GM11168 (cell line): ENCODE results near the gene LRGUK.
"Not testable (repeated sequence)": the region's sequence is repeated elsewhere in the genome, so short reads cannot be mapped to it uniquely, and the experiment has no call there.

ENCODE experiments used
- in situ Hi-C: fragments of 300-500 bp; cut with MboI; formaldehyde crosslinking; loops from one replicate; pipeline ENCODE4 v1.12.0; 2022; ENCODE audit warnings: low sequenced_read_pairs; ENCODE audit not compliant: unreplicated experiment

The LRGUK gene

DNA sequence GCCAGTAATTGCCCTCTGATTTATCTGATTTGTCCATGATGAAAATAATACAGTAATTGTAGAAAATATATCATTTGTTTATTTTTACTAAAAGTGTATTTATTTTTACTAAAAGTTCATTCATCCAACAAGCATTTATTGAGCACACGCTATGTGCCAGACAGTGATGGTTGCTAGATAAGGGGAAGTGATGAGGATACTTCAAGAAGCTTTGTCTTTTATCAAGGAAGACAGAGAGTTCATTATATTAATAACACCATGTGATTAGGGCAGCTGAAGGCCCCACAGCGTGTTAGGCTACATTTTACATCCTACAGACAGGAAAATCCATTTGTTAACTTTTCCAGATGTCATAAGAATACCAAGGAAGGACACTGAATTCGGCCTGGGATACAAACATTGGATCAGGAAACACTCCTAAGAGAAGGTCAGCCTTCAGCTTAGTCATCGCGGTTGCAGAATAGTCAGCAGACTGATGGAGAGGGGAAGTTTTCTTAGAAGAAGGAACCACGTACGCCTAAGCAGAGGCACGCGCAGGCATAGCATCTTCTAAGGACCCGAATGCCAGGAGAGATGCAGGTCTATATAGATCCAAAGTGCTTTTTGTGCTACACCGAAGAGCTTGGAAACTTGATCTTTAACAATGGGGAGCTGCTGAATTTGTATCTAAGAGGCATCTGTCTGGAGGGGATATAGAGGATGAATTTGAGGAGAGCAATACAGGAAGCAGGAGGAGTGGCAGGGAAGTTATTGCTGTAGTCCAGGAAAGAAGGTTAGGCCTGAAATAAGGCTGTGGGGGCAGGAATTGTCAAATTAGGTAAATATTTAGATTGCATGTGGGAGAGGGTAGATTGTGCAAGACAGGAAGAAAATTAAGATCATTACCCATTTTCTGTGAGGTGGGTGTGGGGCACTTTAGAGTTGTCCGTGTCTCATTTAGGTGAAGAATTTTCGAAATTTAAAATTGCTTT is 85.7 kb downstream of the LRGUK start:
- in situ Hi-C loops, result no loop called here

- in situ Hi-C loops, result no loop called here
These were observed 93.1 kb downstream of the LRGUK start for GRCh38 chr7:134220236-134220635.

DNA sequence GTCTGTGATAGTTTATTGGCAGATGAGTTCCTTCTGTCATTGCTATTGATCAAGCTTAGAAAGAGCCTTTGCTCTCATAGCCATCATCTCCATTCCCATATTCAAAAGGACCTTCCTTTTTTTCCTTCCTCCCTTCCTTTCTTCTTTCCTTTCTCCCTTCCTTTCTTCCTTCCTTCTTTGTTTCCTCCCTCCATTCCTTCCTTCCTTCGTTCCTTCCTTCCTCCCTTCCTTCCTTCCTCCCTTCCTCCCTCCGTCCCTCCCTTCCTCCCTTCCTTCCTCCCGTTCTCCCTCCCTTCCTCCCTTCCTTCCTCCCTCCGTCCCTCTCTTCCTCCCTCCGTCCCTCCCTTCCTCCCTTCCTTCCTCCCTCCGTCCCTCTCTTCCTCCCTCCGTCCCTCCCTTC is 104.2 kb downstream of the LRGUK start:
- in situ Hi-C loops, result not testable (repeated sequence)

DNA sequence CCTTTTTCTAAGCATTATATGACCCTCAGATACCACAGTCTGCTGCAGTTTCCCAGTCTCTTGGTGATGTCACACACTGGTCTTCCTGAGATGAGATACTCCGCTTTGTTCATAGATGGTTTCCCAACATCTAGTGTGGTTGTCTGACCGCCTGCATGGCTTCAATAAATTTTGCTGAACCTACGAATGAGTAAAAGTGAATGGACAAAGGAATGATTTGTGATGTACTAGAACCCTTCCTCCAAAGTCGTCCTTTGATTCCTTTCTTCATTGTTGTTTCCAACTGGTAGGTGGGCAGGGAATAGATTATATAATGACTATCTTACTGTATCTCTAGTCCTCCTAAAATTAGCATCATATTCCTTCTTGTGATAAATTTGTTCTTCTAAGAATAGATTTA is 107.1 kb downstream of the LRGUK start:
- in situ Hi-C loops, result no loop called here

- in situ Hi-C loops, result no loop called here
These were observed 118.1 kb downstream of the LRGUK start for GRCh38 chr7:134245253-134245652.

DNA sequence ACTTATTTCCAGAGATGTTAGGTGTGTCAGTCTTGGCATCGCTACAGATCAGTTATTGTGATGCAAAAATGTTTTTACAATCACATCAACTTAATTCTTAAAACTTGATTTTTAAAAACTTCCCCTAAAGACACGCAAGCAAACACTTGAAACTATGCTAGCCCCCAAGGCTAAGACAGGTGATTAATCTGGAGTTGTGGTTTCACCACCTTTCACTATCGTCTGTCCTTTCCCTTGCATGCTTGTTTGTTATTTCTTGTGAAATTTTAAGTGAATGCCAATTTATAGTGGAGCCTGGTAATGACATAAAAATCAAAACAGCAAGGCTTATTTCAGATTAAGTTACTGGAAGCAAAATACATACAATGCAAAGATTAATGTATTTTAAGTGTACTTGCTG is 119.2 kb downstream of the LRGUK start:
- in situ Hi-C loops, result no loop called here

GRCh38 chr7:134246761-134247160 is 119.6 kb downstream of the LRGUK start:
- in situ Hi-C loops, result no loop called here

- in situ Hi-C loops, result no loop called here
These were observed 121.1 kb downstream of the LRGUK start for GRCh38 chr7:134248196-134248595.

- in situ Hi-C loops, result no loop called here
These were observed 127.2 kb downstream of the LRGUK start for GRCh38 chr7:134254311-134254710.

GRCh38 chr7:134255814-134256213 is 128.7 kb downstream of the LRGUK start:
- in situ Hi-C loops, result no loop called here

GRCh38 chr7:134262322-134262721 is 135.2 kb downstream of the LRGUK start:
- in situ Hi-C loops, result no loop called here

DNA sequence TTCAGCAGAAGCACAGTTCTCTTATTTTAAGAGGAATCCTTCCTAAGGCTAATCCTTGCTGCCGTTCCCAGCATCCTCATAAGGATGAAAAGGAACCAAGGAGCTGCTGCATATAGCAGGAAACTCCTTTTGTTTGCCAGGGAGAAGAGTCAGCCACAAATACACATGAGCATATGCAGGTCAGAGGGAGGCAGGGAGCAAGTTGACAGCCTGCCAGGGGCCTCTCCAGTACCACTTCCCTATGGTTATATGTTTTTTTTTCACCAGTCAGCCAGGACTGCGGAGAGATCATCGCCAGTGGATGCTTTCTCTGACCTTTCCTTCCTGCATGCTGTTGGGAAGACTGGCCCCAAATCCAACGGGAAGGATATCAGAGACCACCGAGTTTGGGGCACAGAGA is 149.8 kb downstream of the LRGUK start:
- in situ Hi-C loops, result no loop called here

DNA sequence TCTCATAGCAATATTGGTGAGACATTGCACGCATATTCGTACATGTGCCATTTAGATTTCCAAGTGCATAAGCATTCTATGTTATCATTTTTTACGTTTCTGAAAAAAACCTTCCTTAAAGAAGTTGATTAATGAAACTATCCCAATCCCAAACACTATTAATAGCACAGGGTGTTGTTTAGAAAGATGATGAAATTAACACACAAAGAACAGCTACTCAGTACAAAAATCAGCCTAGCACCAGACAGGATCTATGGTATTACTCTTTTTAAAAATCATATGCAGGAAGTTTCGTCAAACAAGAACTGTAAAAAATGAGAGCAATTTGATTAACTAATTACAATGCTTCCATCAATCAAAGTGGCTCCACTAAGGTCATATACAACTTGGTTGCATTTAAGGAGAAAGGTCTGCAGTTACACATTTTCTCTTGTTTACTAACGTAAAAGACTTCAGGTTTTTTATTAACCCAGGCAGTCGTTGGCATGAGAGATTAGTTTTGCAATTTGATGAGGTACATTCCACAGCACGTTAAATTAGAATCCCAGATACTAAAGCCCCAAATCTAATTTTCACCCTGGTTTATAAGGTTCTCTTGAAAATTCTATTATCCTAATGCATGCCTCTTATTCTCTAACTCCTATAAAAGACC is 151.5 kb downstream of the LRGUK start:
- in situ Hi-C loops, result no loop called here

GRCh38 chr7:134279336-134279735 is 152.2 kb downstream of the LRGUK start:
- in situ Hi-C loops, result no loop called here

DNA sequence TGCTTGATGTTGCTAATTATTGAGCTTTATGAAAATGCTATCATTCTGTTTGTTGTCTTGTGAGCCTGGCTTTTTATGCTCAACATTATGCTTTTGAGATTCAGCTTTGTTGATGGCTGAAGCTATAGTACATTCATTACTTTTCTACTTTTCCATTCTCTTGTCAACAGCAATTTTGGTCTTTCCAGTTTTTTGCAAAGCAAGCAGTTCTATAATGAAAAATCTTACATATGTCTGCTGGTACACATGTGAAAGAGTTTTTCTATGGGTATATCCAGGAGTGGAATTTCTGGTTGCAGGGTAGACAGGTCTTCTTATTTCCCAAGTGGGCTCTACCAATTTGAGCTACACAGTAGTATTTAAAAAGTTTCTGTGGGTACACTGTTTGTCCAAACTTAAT is 152.8 kb downstream of the LRGUK start:
- in situ Hi-C loops, result no loop called here

- in situ Hi-C loops, result no loop called here
These were observed 153.4 kb downstream of the LRGUK start for GRCh38 chr7:134280508-134280907.

DNA sequence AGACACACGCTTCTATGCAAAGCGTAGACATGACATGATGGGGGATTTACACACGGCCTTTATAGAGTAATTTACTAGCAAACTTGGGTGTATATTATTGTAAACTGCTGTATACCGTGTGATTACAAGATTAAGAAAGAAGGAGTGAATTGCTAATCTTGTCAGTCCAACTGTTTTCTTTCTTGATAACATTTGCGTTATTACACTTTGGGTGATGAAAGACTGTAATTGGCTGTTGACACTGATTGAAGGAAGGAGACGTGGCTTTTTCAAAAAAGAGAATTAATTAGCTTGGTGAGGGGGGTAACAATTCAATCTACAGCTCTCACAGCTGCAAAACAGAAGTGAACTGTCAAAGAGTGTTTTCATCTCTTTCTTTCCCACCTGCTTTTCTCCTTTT is 156.9 kb downstream of the LRGUK start:
- in situ Hi-C loops, result no loop called here

DNA sequence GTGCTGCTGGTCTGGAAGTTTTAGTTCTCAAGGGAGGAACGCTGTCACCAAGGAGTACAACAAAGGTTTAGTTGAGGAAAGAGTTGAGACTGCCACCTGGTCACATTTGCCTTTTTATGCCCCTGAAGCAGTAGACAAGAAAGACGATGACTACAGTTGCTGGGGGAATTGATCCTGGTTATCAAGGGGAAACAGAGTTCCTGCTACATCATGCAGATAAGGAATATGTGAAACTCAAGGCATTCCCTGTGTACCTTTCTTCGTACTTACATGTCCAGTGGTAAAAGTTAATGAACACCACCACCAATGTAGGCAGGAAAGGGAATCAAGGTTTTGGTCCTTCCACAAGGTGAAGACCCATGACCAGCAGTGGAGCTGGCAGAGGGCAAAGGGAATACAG is 157.8 kb downstream of the LRGUK start:
- in situ Hi-C loops, result no loop called here

DNA sequence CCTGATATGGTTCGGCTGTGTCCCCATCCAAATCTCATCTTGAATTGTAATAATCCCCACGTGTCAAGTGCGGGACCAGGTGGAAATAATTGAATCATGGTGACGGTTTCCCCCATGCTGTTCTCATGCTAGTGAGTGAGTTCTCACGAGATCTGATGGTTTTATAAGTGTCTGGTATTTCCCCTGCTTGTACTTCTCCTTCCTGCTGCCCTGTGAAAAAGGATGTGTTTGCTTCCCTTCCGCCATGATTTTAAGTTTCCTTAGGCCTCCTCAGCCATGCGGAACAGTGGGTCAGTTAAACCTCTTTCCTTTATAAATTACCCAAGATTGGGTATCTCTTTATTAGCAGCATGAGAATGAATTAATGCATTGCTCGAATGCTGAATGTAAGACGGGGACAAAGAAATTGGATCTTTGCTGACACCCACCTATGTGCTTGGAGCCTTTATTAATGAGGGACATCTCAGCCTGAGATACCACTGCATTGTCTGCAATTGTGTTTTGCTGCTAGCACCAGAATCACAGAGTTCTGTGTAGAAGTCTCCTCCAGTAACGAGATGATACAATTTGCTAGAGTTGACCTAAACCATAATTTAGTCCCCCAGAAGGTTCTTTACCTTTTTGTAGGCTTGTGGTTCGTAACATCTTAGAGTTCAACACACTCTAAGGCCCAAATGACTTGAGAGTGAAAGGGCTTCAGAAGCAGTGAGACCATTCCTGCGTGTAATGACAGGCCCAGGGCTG is 160.9 kb downstream of the LRGUK start:
- in situ Hi-C loops, result no loop called here

DNA sequence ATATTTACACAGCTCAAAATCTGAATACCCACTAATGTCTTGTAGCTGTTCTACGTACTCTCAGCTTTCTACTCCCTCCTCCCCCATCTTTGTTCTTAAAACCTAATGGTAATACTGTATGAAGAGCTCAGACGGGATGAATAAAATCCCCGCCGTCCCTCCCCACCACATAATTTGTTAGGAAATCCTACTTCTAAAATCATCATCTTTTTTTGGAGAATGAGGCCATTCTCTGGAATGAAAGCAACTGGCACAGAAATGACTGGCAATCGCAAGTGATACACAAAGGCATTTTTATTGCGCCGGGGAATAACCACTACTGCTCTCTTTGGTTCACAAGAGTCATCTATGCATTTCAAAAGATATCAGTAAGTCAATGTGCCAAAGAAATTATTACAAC is 162.3 kb downstream of the LRGUK start:
- in situ Hi-C loops, result no loop called here

DNA sequence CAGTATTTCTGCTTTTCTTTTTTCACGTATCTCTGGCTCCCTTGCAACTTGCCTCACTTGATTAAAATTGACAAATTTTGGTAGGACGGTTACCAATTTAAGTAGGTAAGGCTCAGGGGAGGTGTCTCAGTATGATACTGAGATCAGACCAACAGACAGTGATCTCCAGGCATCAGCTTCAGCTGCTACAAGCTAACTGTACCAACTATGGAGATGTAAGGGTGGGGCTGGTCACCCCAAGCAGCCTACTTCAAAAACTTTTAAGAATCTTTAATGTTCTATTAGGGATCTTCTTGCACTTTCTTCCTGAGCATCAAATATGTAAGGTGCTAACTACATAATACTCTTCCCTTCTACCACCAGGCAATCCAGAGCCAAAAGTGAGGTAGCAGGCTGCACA is 162.7 kb downstream of the LRGUK start:
- in situ Hi-C loops, result no loop called here
